Caco-2 (cell line): Measurements from ENCODE around the gene TLR7. TPM values are rescaled to one million over a fixed set of nuclear protein-coding genes. Genes with fewer than 3 reads are reported as not detected.

Experiments
- BruUV-seq: library from RNA; stranded (reverse); fragments of 400-500 nt; replicated peaks from 2 replicates; lab custom pipeline; 2021; lab: Mats Ljungman, UMichigan
- CTCF ChIA-PET: fragments of 300-600 bp; sonication (Branson Sonifier 250); formaldehyde crosslinking; loops from one replicate; lab custom pipeline; 2022; ENCODE audit warnings: antibody characterized with exemption; lab: Charles Lee
- POLR2A ChIA-PET: fragments of 300-600 bp; sonication (Branson Sonifier 250); formaldehyde crosslinking; loops from one replicate; lab custom pipeline; 2022; ENCODE audit warnings: antibody characterized with exemption; lab: Charles Lee
- DNase-seq, 2 experiments: peaks; one replicate each; pipeline versions ENCODE4 v3.0.0 to v3.0.0-alpha.2; 2020 to 2022
- H3K27me3 ChIP-seq: replicated peaks from 2 replicates; pipeline ENCODE4 v1.6.0; 2011; ENCODE audit warnings: low read length; ENCODE audit not compliant: control insufficient read depth, insufficient read depth
- H3K36me3 ChIP-seq: 2 replicates; pipeline ENCODE4 v1.5.1; 2011; ENCODE audit warnings: low read length; ENCODE audit not compliant: control insufficient read depth, insufficient read depth
- H3K4me1 ChIP-seq: fragments of 250-450 bp; sonication (Bioruptor Pico); 2 replicates; pipeline ENCODE4 v1.5.1; 2020; ENCODE audit warnings: mild to moderate bottlenecking
- H3K4me3 ChIP-seq: 2 replicates; pipeline ENCODE4 v1.5.1; 2011; ENCODE audit warnings: low read depth, mild to moderate bottlenecking, control low read depth, low read length
- H3K9me3 ChIP-seq: fragments of 250-450 bp; sonication (Bioruptor Pico); 2 replicates; pipeline ENCODE4 v1.5.1; 2020; ENCODE audit warnings: mild to moderate bottlenecking, moderate library complexity
- H3K27ac Mint-ChIP-seq: one replicate; pipeline ENCODE4 v1.8.0; 2022; ENCODE audit warnings: mixed read lengths; ENCODE audit not compliant: unreplicated experiment
- H3K27me3 Mint-ChIP-seq: one replicate; pipeline ENCODE4 v1.8.0; 2022; ENCODE audit warnings: mixed read lengths; ENCODE audit not compliant: insufficient read depth, unreplicated experiment
- H3K36me3 Mint-ChIP-seq: one replicate; pipeline ENCODE4 v1.8.0; 2022; ENCODE audit warnings: mild to moderate bottlenecking, mixed read lengths; ENCODE audit not compliant: insufficient read depth, unreplicated experiment
- H3K4me1 Mint-ChIP-seq: one replicate; pipeline ENCODE4 v1.8.0; 2022; ENCODE audit warnings: low read depth, mixed read lengths; ENCODE audit not compliant: unreplicated experiment
- H3K4me3 Mint-ChIP-seq: one replicate; pipeline ENCODE4 v1.8.0; 2022; ENCODE audit warnings: mild to moderate bottlenecking, moderate library complexity, mixed read lengths; ENCODE audit not compliant: unreplicated experiment
- H3K9me3 Mint-ChIP-seq: one replicate; pipeline ENCODE4 v1.8.0; 2022; ENCODE audit warnings: mixed read lengths; ENCODE audit not compliant: unreplicated experiment
- intact Hi-C: fragments of 100-400 bp; cut with micrococcal nuclease; formaldehyde crosslinking; loops from one replicate; pipeline ENCODE4 v1.10.0; 2022; ENCODE audit not compliant: unreplicated experiment
- total RNA-seq: library from RNA; stranded (reverse); gene quantifications from 2 replicates; pipeline ENCODE4 v1.2.3, GENCODE V29; 2022
- TF ChIP-seq, protein P1 (sequence below), 2 experiments: fragments of 200-600 bp in 1 of 2; IDR thresholded peaks; 1 replicate in 1 of 2; 2 replicates in 1 of 2; pipeline versions ENCODE4 v1.5.1 to v1.8.0; 2011 to 2022; ENCODE audit warnings: antibody characterized with exemption in 1 of 2, control low read depth in 1 of 2, inconsistent platforms in 1 of 2, low read depth in 1 of 2, low read length in 1 of 2, mild to moderate bottlenecking in 1 of 2, moderate library complexity in 1 of 2; ENCODE audit not compliant: insufficient read depth in 1 of 2, severe bottlenecking in 1 of 2, unreplicated experiment in 1 of 2

Gene TLR7
- total RNA-seq, 1 experiment from 2014 or later: 0.45 TPM

DNA sequence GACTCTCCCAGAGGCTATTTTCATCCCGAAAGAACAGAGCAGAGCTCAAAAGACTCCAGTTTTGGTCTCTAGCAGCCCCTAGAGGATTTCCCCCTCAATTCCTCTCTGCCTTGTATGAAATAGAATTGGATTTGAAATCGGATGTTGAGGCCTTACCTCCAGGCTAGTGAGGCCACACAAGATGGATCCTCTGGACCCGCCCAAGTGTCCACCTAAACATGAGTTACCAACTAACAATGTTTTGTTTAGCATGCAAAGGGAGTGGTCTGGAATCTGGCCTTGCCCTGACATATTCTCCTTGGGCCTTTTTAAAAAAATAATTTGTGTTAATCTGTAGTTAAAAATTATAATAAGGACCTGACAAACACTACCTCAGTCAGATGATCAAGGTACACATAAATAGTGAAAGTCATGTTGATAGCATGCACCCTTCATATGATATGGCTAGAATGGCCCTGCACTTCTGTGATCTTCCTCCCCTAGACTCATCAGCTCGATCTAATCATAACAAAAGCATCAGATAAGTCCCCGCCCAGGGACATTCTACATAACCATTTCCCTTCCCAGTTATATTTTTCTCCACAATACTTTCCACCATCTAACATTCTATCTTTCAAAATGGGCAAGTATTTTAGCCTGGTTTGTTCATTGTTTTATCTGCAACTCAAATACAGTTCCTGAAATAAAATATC lies 46.1 kb downstream of the TLR7 start:
- no peak overlapping the region for H3K27ac Mint-ChIP-seq
- BruUV-seq: no TSS peak
- intact Hi-C loops: no loop called here

DNA sequence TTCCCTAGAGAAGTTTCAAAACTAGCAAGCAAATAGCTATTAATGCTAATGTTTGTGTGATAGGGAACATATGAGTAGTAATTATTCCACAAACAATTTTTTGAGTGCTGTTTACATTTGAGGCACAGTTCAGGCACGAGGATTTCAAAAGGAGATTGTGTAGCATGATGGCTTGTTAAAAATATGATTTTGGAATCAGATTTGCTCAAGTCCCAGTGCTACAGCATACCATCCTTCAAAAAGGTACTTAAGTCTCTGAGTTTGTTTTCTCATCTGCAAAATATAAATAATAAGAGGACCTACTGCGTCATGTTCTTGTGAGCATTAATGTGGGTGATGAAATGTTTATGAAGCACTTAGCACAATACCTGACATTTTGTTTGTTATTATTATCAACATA lies 50.9 kb downstream of the TLR7 start:
- no peaks in the 10 kb centered on the region for H3K27me3 Mint-ChIP-seq
- CTCF ChIA-PET: no interaction called here

More for the DNA sequence above, 46.1 kb downstream of the TLR7 start:
- Mint-ChIP-seq H3K9me3 (no peaks in the 10 kb centered on the region), H3K4me1 (peaks cover 5% of the 10 kb centered on the region), H3K36me3 (no peaks in the 10 kb centered on the region), H3K4me3 (no peak overlapping the region), H3K27me3 (no peaks in the 10 kb centered on the region)
- Histone ChIP-seq H3K36me3 (no peaks in the 10 kb centered on the region), H3K27me3 (no peaks in the 10 kb centered on the region), H3K4me3 (no peak overlapping the region), H3K4me1 (no peaks in the 10 kb centered on the region), H3K9me3 (no peaks in the 10 kb centered on the region)
- ChIA-PET CTCF (no interaction called here), POLR2A (no interaction called here)
- DNase-seq: no peak
- TF ChIP-seq, protein P1, sequence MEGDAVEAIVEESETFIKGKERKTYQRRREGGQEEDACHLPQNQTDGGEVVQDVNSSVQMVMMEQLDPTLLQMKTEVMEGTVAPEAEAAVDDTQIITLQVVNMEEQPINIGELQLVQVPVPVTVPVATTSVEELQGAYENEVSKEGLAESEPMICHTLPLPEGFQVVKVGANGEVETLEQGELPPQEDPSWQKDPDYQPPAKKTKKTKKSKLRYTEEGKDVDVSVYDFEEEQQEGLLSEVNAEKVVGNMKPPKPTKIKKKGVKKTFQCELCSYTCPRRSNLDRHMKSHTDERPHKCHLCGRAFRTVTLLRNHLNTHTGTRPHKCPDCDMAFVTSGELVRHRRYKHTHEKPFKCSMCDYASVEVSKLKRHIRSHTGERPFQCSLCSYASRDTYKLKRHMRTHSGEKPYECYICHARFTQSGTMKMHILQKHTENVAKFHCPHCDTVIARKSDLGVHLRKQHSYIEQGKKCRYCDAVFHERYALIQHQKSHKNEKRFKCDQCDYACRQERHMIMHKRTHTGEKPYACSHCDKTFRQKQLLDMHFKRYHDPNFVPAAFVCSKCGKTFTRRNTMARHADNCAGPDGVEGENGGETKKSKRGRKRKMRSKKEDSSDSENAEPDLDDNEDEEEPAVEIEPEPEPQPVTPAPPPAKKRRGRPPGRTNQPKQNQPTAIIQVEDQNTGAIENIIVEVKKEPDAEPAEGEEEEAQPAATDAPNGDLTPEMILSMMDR (IDR thresholded peaks at IDR 0.05; ENCODE audit: insufficient read depth in 1 of 2, low read depth in 1 of 2, low read length in 1 of 2, severe bottlenecking in 1 of 2, unreplicated experiment in 1 of 2): no peak

DNA sequence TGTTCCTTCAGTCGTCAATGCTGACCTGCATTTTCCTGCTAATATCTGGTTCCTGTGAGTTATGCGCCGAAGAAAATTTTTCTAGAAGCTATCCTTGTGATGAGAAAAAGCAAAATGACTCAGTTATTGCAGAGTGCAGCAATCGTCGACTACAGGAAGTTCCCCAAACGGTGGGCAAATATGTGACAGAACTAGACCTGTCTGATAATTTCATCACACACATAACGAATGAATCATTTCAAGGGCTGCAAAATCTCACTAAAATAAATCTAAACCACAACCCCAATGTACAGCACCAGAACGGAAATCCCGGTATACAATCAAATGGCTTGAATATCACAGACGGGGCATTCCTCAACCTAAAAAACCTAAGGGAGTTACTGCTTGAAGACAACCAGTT lies 52.2 kb downstream of the TLR7 start:
- H3K9me3 ChIP-seq: no peaks in the 10 kb centered on the region
- CTCF ChIA-PET: no interaction called here
- no peaks in the 10 kb centered on the region for H3K4me1 ChIP-seq
- DNase-seq: no peak
- Mint-ChIP-seq H3K27me3 (no peaks in the 10 kb centered on the region), H3K9me3 (no peaks in the 10 kb centered on the region), H3K4me1 (no peaks in the 10 kb centered on the region), H3K27ac (no peak overlapping the region), H3K4me3 (no peak overlapping the region), H3K36me3 (no peaks in the 10 kb centered on the region)
- no peaks in the 10 kb centered on the region for H3K27me3 ChIP-seq
- POLR2A ChIA-PET: no interaction called here
- H3K4me3 ChIP-seq: no peak overlapping the region
- no peaks in the 10 kb centered on the region for H3K36me3 ChIP-seq
- intact Hi-C loops: no loop called here
- no TSS peak for BruUV-seq
- TF ChIP-seq, protein P1 (IDR thresholded peaks at IDR 0.05; ENCODE audit: insufficient read depth in 1 of 2, low read depth in 1 of 2, low read length in 1 of 2, severe bottlenecking in 1 of 2, unreplicated experiment in 1 of 2): no peak

More for the DNA sequence above, 50.9 kb downstream of the TLR7 start:
- Histone ChIP-seq H3K36me3 (no peaks in the 10 kb centered on the region), H3K4me1 (no peaks in the 10 kb centered on the region), H3K27me3 (no peaks in the 10 kb centered on the region), H3K9me3 (no peaks in the 10 kb centered on the region), H3K4me3 (no peak overlapping the region)
- BruUV-seq: no TSS peak
- Mint-ChIP-seq H3K36me3 (no peaks in the 10 kb centered on the region), H3K27ac (no peak overlapping the region), H3K9me3 (no peaks in the 10 kb centered on the region), H3K4me1 (no peaks in the 10 kb centered on the region), H3K4me3 (no peak overlapping the region)
- intact Hi-C loops: no loop called here
- TF ChIP-seq, protein P1 (IDR thresholded peaks at IDR 0.05; ENCODE audit: insufficient read depth in 1 of 2, low read depth in 1 of 2, low read length in 1 of 2, severe bottlenecking in 1 of 2, unreplicated experiment in 1 of 2): no peak
- DNase-seq: no peak
- POLR2A ChIA-PET: interaction anchor here (0.5 kb wide), 1 partner anchor 1266 kb away, joined by 5 read pairs; no protein-coding TSS in a partner anchor
